ENCODE data around the gene UBE2Z.
"Not testable (repeated sequence)": the region's sequence is repeated elsewhere in the genome, so short reads cannot be mapped to it uniquely, and the experiment has no call there.

UBE2Z gene

GRCh38 chr17:48904428-48904827 is 3.8 kb upstream of the UBE2Z start:
- DNase-seq (ENCODE audit: low spot score): no peak

DNA sequence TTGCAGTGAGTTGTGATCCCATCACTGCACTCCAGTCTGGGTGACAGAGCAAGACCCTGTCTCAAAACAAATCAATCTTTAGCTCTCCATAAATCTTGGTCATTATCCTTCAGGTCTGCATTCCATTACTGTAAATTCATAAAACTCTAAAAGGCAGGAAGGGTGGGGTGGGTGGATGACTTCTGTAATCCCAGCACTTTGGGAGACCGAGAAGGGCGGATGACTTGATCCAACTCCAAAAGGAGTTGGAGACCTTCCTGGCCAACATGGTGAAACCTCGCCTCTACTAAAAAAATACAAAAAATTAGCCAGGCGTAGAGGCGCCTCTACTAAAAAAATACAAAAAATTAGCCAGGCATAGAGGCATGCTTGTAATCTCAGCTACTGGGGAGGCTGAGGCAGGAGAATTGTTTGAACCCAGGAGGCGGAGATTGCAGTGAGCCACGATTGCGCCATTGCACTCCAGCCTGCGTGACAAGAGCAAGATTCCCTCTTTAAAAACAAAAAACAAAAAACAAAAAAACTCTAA is 2.2 kb upstream of the UBE2Z start:
- no peak for DNase-seq (ENCODE audit: low spot score)

GRCh38 chr17:48907713-48908046 is 527 bp upstream of the UBE2Z start:
- DNase-seq (ENCODE audit: low spot score): no peak

DNA sequence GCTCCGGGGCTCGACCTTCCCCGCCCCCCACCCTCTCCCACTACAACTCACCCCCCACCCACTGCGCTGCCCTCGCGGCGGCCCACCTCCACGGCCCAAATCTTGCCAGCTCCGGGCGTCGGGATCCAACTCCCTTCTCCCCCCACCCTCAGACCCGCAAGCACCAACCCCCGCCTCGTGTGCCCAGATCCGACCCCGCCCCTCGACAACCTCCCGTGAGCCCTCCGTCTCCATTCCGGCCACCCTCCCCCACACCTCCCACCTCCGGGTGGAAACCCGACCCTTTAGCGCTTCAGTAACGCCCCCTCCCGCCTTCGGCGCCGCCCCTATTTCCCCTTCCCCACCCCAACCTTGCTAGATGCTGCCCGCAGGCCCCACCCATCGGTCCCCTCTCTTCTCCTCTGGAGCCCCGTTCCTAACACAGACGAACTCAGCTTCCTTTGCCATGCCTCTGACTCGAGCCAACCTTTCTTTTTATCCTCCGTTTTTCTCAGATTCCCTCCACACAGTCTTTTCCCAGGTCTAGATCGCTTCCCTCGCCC is 717 bp downstream of the UBE2Z start:
- DNase-seq (ENCODE audit: low spot score): peak; percentile 94

DNA sequence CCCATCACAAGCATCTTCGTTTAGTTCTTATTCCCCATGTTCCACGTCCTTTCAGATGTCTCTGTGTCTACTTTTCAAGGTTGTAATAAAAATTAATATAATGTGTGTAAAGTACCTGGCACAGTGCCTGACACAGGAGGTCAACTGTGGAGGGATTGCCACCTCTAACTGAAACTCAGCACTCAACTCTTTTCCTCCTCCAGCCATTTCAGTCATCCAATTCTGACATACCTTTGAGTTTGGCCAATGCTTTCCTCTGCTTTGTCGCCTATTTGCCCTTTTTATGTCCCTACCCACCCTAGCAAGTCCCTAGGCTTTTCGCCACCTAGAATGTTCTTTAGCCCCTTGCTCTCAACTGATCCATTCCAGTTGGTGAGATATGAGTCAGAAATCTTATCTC is 1.6 kb downstream of the UBE2Z start:
- DNase-seq (ENCODE audit: low spot score): no peak

- DNase-seq (ENCODE audit: low spot score): no peak
These were observed 2.2 kb downstream of the UBE2Z start for GRCh38 chr17:48910370-48910769.

- DNase-seq (ENCODE audit: low spot score): no peak
These were observed 4.3 kb downstream of the UBE2Z start for GRCh38 chr17:48912476-48912875.

- no peak for DNase-seq (ENCODE audit: low spot score)
These were observed 7.5 kb downstream of the UBE2Z start for GRCh38 chr17:48915459-48916282.

DNA sequence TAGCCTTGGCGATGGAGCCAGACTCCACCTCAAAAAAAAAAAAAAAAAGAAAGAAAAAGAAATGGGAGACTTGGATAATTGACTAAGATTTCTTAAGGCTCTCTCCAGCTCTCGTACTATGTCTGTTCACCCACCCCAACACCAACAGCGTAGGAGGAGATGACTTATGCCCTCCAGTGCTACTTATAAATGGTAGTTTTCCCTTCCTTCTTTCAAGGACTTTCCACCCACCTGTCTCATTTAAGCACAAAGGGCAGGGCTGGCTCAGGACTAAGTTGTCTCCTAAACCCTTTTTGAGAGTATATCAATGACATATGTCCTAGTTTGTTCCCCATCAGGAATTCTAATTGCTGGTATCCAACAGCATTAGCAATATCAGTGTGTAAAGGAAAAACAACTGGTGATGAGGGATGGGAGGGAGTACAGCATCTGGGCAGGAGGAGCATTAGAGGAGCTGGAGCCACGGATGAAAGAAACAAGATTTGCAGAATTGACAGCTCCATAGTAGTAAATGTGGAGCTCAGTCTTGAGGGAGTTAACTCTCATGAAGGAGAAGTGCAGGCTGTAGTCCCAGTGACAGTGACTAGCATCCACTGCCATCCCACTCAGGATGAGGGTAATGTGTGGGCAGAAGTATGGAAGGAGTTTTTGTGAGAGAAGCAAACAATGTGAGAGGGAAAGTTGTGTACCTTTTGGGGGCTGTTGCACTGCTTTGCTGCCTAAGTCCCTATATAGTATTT is 17.2 kb downstream of the UBE2Z start:
- DNase-seq (ENCODE audit: low spot score): no peak

DNA sequence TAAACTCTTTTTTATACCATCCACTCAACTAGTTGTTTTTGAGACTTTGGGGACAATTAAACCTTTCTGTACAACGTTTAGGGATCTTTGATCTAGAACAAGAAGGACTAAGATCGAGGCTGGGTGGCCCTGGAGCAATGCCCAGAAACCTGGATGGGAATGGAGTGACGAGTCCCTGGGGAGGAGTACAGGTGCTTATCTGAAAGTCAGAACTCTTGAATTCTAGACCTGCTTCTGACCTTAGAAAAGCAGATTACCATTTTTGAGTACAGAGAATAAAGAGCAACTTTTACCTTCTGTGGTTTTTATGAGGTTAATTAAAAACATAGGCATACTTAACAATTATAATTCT is 17.8 kb downstream of the UBE2Z start:
- no peak for DNase-seq (ENCODE audit: low spot score)

- no peak for DNase-seq (ENCODE audit: low spot score)
These were observed 20.0 kb downstream of the UBE2Z start for GRCh38 chr17:48927978-48928745.

DNA sequence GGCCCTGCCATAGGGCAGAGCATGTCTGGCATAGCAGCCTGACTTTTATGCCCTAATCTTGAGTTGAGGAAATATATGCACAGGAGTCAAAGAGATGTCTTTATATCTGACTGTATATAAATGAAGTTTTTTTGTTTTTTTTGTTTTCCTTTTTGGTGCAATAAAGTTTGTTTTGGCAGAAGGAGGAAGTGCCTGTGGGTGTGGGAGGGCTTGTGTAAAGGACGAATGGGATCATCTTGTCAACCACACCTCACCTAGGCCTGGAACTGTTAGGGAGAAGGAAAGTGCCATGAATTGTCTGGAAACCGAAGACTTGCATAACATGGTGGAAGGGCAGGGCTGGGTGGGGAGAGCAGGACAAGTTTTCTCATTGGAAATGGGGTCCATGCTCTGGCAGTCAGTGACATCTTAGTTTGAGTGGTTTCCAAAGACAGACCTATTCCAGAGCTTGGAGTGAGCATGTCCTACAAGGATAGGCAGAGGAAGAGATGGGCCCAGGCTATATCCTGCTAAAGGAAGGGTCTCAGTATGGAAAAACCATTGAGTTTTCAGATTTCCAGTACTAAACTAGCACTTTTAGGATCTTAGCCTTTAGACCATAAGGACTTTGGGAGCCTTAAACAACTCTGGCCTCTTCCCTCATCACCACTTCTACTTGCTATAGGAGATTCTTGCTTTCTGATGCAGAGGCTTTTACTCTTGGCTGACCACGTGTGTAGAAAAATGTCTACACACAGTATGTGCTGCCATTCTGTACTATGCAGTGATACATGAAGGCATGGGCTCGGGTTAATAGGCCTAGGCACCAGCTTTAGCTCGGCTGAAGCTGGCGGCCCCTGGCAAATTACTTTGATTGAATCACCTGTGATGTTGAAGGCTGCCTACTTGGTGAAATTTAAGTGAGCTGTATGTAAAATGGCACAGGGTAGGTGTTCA is 20.9 kb downstream of the UBE2Z start:
- DNase-seq (ENCODE audit: low spot score): no peak

DNA sequence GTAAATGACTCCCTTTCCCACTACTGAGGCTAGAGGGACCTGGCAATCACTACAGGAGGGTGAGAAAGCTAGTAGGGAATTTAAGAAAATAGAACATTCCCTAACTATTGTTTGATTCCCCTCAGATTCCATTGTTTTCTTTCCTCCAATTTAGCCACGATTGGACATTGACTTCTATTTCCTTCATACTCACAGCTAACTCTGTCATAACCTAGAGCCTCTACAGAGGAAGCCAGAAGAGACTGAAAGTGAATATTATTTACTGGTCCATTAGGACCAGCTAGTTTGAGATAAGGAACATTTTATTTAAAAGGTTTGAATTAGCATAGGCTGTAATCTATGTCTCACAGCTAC is 21.6 kb downstream of the UBE2Z start:
- DNase-seq (ENCODE audit: low spot score): no peak

DNA sequence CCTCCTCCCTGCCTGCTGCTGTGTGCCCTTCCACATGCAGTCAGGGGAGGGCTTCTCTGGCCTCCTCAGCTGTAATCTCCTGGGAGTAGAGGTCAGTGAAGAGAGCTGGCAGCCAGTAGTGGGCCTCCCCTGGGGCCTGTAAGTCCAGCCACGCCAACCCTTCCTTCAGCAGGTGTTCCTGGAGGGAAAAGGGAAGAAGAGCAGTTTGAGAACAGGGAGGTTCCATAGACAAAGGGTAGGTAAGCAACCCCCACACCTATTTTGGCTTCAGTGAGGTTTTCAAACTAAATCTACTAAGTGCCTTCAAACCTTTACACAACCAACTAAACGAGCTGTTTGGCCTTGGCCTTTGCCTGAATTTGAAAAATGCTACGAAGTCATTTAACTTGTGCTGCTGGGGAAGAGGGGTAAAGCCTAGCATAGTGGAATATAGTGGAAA is 22.2 kb downstream of the UBE2Z start:
- DNase-seq (ENCODE audit: low spot score): no peak

DNA sequence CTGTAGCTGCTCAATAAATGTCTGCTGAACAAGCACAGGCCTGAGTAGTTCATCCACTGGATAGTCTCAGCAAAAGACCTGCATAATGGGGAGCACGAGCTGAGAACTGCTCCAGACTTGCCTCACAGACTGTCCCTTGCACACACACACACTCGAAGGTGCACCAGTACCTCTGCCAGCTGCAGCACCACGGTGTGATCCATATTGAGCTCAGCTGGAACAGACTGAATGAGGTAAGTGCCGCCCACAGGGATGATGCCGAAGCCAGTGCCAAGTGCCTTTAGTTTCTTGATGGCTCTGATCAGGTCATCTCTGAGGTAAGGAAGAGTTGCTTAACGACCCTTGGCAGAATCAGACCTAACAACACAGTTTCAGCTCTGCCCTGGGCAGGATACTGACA is 24.8 kb downstream of the UBE2Z start:
- no peak for DNase-seq (ENCODE audit: low spot score)

DNA sequence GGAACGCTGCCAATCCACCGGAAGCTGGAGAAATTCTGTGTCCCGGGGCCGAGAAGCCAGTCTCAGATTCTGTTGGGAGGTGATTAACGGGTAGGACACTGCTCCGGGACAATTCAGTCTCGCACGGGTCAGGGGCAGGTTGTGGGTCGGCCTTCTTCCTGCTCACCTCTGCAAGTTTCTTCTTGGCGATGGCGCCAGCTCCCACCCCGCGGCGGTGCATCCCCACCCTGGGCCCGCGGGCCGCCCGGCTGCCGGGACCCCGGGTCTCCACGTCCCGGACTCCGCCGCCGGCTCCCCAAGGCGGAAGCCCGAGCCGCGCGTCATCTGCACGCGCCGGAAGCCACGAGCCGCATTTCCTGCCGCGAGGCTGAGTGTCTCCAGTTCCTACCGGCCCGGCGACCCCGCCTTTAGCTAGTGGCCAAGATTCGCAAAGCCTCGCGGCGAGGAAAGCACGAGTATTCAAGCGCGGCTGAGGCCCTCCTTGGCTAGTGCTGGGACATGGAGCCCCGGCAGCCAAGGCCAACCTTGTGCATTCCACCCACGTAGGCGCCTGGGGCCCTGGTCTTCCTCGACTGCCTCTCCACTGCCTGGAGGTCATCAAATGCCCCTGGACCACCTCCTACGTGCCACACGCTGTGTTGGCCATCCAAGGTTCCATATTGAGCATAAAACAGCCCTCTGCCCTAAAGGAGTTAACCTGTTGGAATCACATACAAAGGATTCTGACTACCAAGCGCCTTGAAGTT is 36.5 kb downstream of the UBE2Z start, which contains the start of gene SNF8:
Gene SNF8, minus strand, starts transcription at position 328 of the 746 bp plus-strand sequence. Its CDS starts 108 bp downstream, at position 220.
- DNase-seq (ENCODE audit: low spot score): peak; percentile 92

- DNase-seq (ENCODE audit: low spot score): not testable (repeated sequence)
These were observed 37.0 kb downstream of the UBE2Z start for GRCh38 chr17:48945261-48945651.

GRCh38 chr17:48951572-48951971 is 43.4 kb downstream of the UBE2Z start:
- no peak for DNase-seq (ENCODE audit: low spot score)

DNA sequence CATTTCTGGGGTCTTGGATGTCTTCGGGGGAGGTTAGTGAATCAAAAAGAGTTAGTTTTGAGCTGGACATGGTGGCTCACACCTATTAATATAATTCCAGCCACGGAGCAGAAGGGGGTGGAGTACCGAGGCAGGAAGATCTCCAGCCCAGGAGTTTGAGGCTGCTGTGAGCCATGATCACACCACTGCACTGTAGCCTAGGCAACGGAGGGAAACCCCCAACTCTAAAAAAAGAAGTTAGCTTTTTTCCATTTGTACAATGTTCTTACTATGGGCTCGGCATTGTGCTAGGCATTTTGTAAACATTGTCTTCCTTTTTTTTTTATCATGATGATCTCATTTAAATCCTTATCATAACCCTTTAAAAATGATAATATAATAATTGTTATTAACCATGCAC is 44.7 kb downstream of the UBE2Z start:
- DNase-seq (ENCODE audit: low spot score): no peak

DNA sequence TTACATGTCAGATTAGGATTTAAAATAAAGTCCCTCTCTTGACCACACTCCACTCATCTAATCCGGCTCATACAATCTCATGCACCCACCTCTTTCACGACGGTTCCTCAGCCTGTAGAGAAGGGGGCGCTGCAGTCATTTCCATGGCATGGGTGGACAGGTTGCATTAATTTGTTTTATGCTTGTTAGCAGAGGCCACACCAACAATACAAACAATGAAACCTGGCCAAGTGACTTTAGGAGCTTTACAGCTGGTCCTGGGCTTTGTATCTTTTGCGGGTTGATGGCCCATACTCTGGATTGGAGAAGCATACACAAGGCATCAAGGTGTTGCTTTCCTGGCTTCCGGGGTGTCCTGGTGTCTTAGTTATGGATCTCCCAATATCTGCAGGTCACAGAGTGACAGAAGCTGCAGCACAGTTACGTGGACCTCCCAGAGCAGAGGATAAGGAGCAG is 46.1 kb downstream of the UBE2Z start:
- DNase-seq (ENCODE audit: low spot score): peak; percentile 68

All from HuH-7 (cell line).